ENCODE measurements around the gene ADGRL3.

GRCh38 chr4:61675464-61675863 lies 475.3 kb downstream of the ADGRL3 start:
- TF ChIP-seq CTCF (IDR thresholded peaks at IDR 0.05; ENCODE audit: low read length), result no peak
- TF ChIP-seq EZH2 (IDR thresholded peaks at IDR 0.05; ENCODE audit: borderline replicate concordance, low read length), result no peak

All from OCI-LY1 (cell line).